ENCODE measurements around the gene DGKD. TPM values are rescaled to one million over a fixed set of nuclear protein-coding genes. Genes with fewer than 3 reads are reported as not detected.

The DGKD gene
- total RNA-seq, 1 donor from 2014 or later, result 17.7 TPM

DNA sequence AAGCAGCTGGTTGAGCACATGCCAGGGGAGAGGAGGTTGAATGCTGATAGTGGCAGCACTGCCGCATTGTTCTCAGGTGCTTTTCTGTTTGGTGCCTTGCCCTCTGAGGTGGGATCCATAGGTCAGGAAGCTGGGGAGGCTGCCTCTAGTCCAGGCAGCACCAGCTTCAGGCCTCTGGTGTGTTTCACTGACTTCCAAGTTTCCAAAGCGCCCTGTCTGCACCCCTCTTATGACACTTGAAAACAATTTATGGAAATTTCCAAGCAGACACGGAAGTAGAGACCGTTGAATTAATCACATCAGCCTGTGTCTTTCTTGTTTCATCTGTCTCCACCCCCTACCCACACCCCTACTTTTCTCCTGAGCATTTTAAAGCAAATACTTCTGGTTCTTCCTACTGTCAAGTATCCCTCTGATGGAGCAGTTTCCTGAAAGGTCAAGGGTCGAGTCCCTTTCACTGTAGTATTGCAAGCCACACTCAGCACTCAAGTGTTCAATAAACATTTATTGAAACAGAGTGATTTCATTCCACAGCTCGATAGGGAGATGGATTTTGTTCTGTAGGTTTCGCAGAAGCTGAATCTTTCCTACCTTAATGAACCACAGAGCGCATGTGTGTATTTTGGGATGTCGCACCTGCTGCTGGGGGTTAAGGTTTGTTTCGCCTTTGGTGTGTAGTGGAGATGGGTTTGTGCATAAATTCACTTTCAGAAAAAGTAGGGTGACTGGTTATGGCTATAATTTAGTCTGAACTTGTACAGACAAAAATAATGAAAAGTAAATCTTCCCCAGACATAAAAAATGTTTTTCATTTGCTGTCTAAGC is 21.4 kb downstream of the DGKD start:
- H3K27ac Mint-ChIP-seq (ENCODE audit: unreplicated experiment), result no peak overlapping the region
- FAIRE-seq, result no peak
- H3K9ac ChIP-seq (ENCODE audit: low read length), result no peak overlapping the region

GRCh38 chr2:233379034-233379433 is 24.7 kb downstream of the DGKD start:
- no peaks in the 10 kb centered on the region for H3K9me3 ChIP-seq (ENCODE audit: insufficient read depth, low read depth, low read length)
- H3K36me3 Mint-ChIP-seq (ENCODE audit: low read depth, unreplicated experiment), result no peaks in the 10 kb centered on the region
- no peaks in the 10 kb centered on the region for H3K4me1 ChIP-seq (ENCODE audit: insufficient read depth, low read length)
- no peak overlapping the region for H3K4me3 Mint-ChIP-seq (ENCODE audit: unreplicated experiment)
- no peak overlapping the region for H2AFZ ChIP-seq (ENCODE audit: low read depth, low read length)
- H3K27ac Mint-ChIP-seq (ENCODE audit: unreplicated experiment), result no peak overlapping the region
- peaks cover 19% of the 10 kb centered on the region for H3K79me2 ChIP-seq (ENCODE audit: insufficient read depth, low read length)
- no peak overlapping the region for H3K4me2 ChIP-seq (ENCODE audit: low read length)
- H4K20me1 ChIP-seq (ENCODE audit: insufficient read depth, low read length), result peaks cover 39% of the 10 kb centered on the region
- no peaks in the 10 kb centered on the region for H3K36me3 ChIP-seq (ENCODE audit: insufficient read depth, low read length)
- no peak for TF ChIP-seq CTCF (IDR thresholded peaks at IDR 0.05; ENCODE audit: insufficient read depth, low read depth, low read length)
- TF ChIP-seq EZH2 (IDR thresholded peaks at IDR 0.05; ENCODE audit: insufficient read depth, low read length), result no peak
- no peak for FAIRE-seq
- no peak for DNase-seq (ENCODE audit: low read depth)
- no peak overlapping the region for H3K4me3 ChIP-seq (ENCODE audit: insufficient read depth, low read depth, low read length)
- H3K9me3 Mint-ChIP-seq (ENCODE audit: unreplicated experiment), result peaks cover 1% of the 10 kb centered on the region
- H3K27me3 Mint-ChIP-seq (ENCODE audit: low read depth, unreplicated experiment), result no peaks in the 10 kb centered on the region
- peaks cover 5% of the 10 kb centered on the region for H3K4me1 Mint-ChIP-seq (ENCODE audit: low read depth, unreplicated experiment)
- H3K9ac ChIP-seq (ENCODE audit: low read length), result no peak overlapping the region
- H3K27ac ChIP-seq (ENCODE audit: low read depth, low read length), result no peak overlapping the region
- H3K27me3 ChIP-seq (ENCODE audit: insufficient read depth, low read length), result no peaks in the 10 kb centered on the region

More for the DNA sequence above, 21.4 kb downstream of the DGKD start:
- Mint-ChIP-seq H3K4me1 (ENCODE audit: low read depth, unreplicated experiment) (peaks cover 5% of the 10 kb centered on the region), H3K9me3 (ENCODE audit: unreplicated experiment) (peaks cover 1% of the 10 kb centered on the region), H3K27me3 (ENCODE audit: low read depth, unreplicated experiment) (no peaks in the 10 kb centered on the region), H3K4me3 (ENCODE audit: unreplicated experiment) (no peak overlapping the region), H3K36me3 (ENCODE audit: low read depth, unreplicated experiment) (no peaks in the 10 kb centered on the region)
- H3K27me3 ChIP-seq (ENCODE audit: insufficient read depth, low read length), result no peaks in the 10 kb centered on the region
- H3K79me2 ChIP-seq (ENCODE audit: insufficient read depth, low read length), result peaks cover 6% of the 10 kb centered on the region
- no peaks in the 10 kb centered on the region for H3K36me3 ChIP-seq (ENCODE audit: insufficient read depth, low read length)
- DNase-seq (ENCODE audit: low read depth), result no peak
- H3K27ac ChIP-seq (ENCODE audit: low read depth, low read length), result no peak overlapping the region
- H3K4me1 ChIP-seq (ENCODE audit: insufficient read depth, low read length), result no peaks in the 10 kb centered on the region
- no peak overlapping the region for H3K4me2 ChIP-seq (ENCODE audit: low read length)
- peaks cover 32% of the 10 kb centered on the region for H4K20me1 ChIP-seq (ENCODE audit: insufficient read depth, low read length)
- no peak for TF ChIP-seq CTCF (IDR thresholded peaks at IDR 0.05; ENCODE audit: insufficient read depth, low read depth, low read length)
- no peak for TF ChIP-seq EZH2 (IDR thresholded peaks at IDR 0.05; ENCODE audit: insufficient read depth, low read length)
- no peak overlapping the region for H2AFZ ChIP-seq (ENCODE audit: low read depth, low read length)
- no peaks in the 10 kb centered on the region for H3K9me3 ChIP-seq (ENCODE audit: insufficient read depth, low read depth, low read length)
- no peak overlapping the region for H3K4me3 ChIP-seq (ENCODE audit: insufficient read depth, low read depth, low read length)

GRCh38 chr2:233379441-233379840 is 25.1 kb downstream of the DGKD start:
- FAIRE-seq, result no peak

More at GRCh38 chr2:233379441-233379840, 25.1 kb downstream of the DGKD start:
- Mint-ChIP-seq H3K4me3 (ENCODE audit: unreplicated experiment) (no peak overlapping the region), H3K36me3 (ENCODE audit: low read depth, unreplicated experiment) (peaks cover 1% of the 10 kb centered on the region), H3K4me1 (ENCODE audit: low read depth, unreplicated experiment) (peaks cover 5% of the 10 kb centered on the region), H3K9me3 (ENCODE audit: unreplicated experiment) (peaks cover 1% of the 10 kb centered on the region), H3K27ac (ENCODE audit: unreplicated experiment) (no peak overlapping the region), H3K27me3 (ENCODE audit: low read depth, unreplicated experiment) (no peaks in the 10 kb centered on the region)
- TF ChIP-seq EZH2 (IDR thresholded peaks at IDR 0.05; ENCODE audit: insufficient read depth, low read length) (no peak), CTCF (IDR thresholded peaks at IDR 0.05; ENCODE audit: insufficient read depth, low read depth, low read length) (no peak)
- Histone ChIP-seq H2AFZ (ENCODE audit: low read depth, low read length) (no peak overlapping the region), H3K9ac (ENCODE audit: low read length) (no peak overlapping the region), H4K20me1 (ENCODE audit: insufficient read depth, low read length) (peaks cover 43% of the 10 kb centered on the region), H3K9me3 (ENCODE audit: insufficient read depth, low read depth, low read length) (no peaks in the 10 kb centered on the region), H3K27me3 (ENCODE audit: insufficient read depth, low read length) (no peaks in the 10 kb centered on the region), H3K4me2 (ENCODE audit: low read length) (no peak overlapping the region), H3K79me2 (ENCODE audit: insufficient read depth, low read length) (peaks cover 19% of the 10 kb centered on the region), H3K4me1 (ENCODE audit: insufficient read depth, low read length) (no peaks in the 10 kb centered on the region), H3K36me3 (ENCODE audit: insufficient read depth, low read length) (no peaks in the 10 kb centered on the region), H3K27ac (ENCODE audit: low read depth, low read length) (no peak overlapping the region), H3K4me3 (ENCODE audit: insufficient read depth, low read depth, low read length) (no peak overlapping the region)
- DNase-seq (ENCODE audit: low read depth), result no peak
